ENCODE results near the gene SUB1. TPM values are rescaled to one million over a fixed set of nuclear protein-coding genes. Genes with fewer than 3 reads are reported as not detected.
A peak's percentile ranks its signal among the peaks of the same experiment; 100 is the strongest.
"Not testable (repeated sequence)": the region's sequence is repeated elsewhere in the genome, so short reads cannot be mapped to it uniquely, and the experiment has no call there.

Gene SUB1
- total RNA-seq, 1 donor from 2014 or later: 317 TPM

- DNase-seq (ENCODE audit: low read depth): no peak
Observed at GRCh38 chr5:32565145-32565544, 20.2 kb upstream of the SUB1 start.

GRCh38 chr5:32566319-32567111 is 18.8 kb upstream of the SUB1 start:
- no peak for DNase-seq (ENCODE audit: low read depth)

- no peak for DNase-seq (ENCODE audit: low read depth)
Observed at GRCh38 chr5:32571128-32571527, 14.2 kb upstream of the SUB1 start.

- DNase-seq (ENCODE audit: low read depth): no peak
Observed at GRCh38 chr5:32572778-32573480, 12.4 kb upstream of the SUB1 start.

- not testable (repeated sequence) for DNase-seq (ENCODE audit: low read depth)
Observed at GRCh38 chr5:32573481-32573854, 11.9 kb upstream of the SUB1 start.

GRCh38 chr5:32574540-32575175 is 10.7 kb upstream of the SUB1 start:
- no peak for DNase-seq (ENCODE audit: low read depth)

- DNase-seq (ENCODE audit: low read depth): no peak
Observed at GRCh38 chr5:32578363-32578762, 7.0 kb upstream of the SUB1 start.

GRCh38 chr5:32578764-32579163 is 6.6 kb upstream of the SUB1 start:
- DNase-seq (ENCODE audit: low read depth): no peak

GRCh38 chr5:32581010-32581785 is 4.2 kb upstream of the SUB1 start:
- DNase-seq (ENCODE audit: low read depth): no peak

- DNase-seq (ENCODE audit: low read depth): no peak
Observed at GRCh38 chr5:32583582-32584232, 1.6 kb upstream of the SUB1 start.

GRCh38 chr5:32584646-32585045 is 711 bp upstream of the SUB1 start:
- no peak for DNase-seq (ENCODE audit: low read depth)

GRCh38 chr5:32585122-32585445 is 273 bp upstream of the SUB1 start:
- DNase-seq (ENCODE audit: low read depth): no peak

GRCh38 chr5:32586276-32586599 is 881 bp downstream of the SUB1 start:
- DNase-seq (ENCODE audit: low read depth): no peak

GRCh38 chr5:32587067-32587551 is 1.8 kb downstream of the SUB1 start:
- DNase-seq (ENCODE audit: low read depth): no peak

GRCh38 chr5:32589416-32589815 is 4.1 kb downstream of the SUB1 start:
- no peak for DNase-seq (ENCODE audit: low read depth)

GRCh38 chr5:32589942-32590869 is 4.8 kb downstream of the SUB1 start:
- DNase-seq (ENCODE audit: low read depth): peak; percentile 80

GRCh38 chr5:32595118-32595517 is 9.8 kb downstream of the SUB1 start:
- DNase-seq (ENCODE audit: low read depth): no peak

GRCh38 chr5:32597041-32597629 is 11.8 kb downstream of the SUB1 start:
- no peak for DNase-seq (ENCODE audit: low read depth)

GRCh38 chr5:32598260-32598937 is 13.0 kb downstream of the SUB1 start:
- DNase-seq (ENCODE audit: low read depth): no peak
